Sigmoid colon (tissue), 7 donors: ENCODE results near the gene SLF1. TPM values are rescaled to one million over a fixed set of nuclear protein-coding genes. Genes with fewer than 3 reads are reported as not detected.

Experiments used
- DNase-seq: peaks from one replicate; pipeline ENCODE4 v3.0.0-alpha.2; 2019
- H3K27ac ChIP-seq, 4 donors: fragments of 200-600 bp; sonication (generic); one replicate each; pipeline ENCODE4 v1.5.1; 2016 to 2019; ENCODE audit warnings: mild to moderate bottlenecking in 1 of 4
- H3K27me3 ChIP-seq, 3 donors: fragments of 200-600 bp; sonication (generic); one replicate each; pipeline ENCODE4 v1.5.1; 2019; ENCODE audit warnings: mild to moderate bottlenecking in 1 of 3
- H3K36me3 ChIP-seq, 4 donors: fragments of 200-600 bp; sonication (generic); one replicate each; pipeline ENCODE4 v1.5.1; 2016 to 2019
- H3K4me1 ChIP-seq, 4 donors: fragments of 200-600 bp; sonication (generic); one replicate each; pipeline ENCODE4 v1.5.1; 2017 to 2019
- H3K4me3 ChIP-seq, 4 donors: fragments of 200-600 bp; sonication (generic); one replicate each; pipeline ENCODE4 v1.5.1; 2017 to 2019; ENCODE audit warnings: mild to moderate bottlenecking in 2 of 4, moderate library complexity in 1 of 4
- H3K9me3 ChIP-seq, 4 donors: fragments of 200-600 bp in 3 of 4; sonication (generic) in 3 of 4; one replicate each; pipeline versions ENCODE4 v1.5.1 to v1.6.1; 2013 to 2019
- EP300 ChIP-seq, 4 donors: sonication (generic); formaldehyde crosslinking; IDR thresholded peaks; one replicate each; pipeline ENCODE4 v1.6.1; 2017; ENCODE audit warnings: antibody characterized with exemption in 4 of 4
- POLR2A ChIP-seq, 2 donors: fragments of 450-650 bp; IDR thresholded peaks; one replicate each; pipeline ENCODE4 v1.6.1; 2016; ENCODE audit warnings: antibody characterized with exemption in 2 of 2, mild to moderate bottlenecking in 2 of 2, moderate library complexity in 2 of 2
- POLR2AphosphoS5 ChIP-seq, 4 donors: sonication (generic); formaldehyde crosslinking; IDR thresholded peaks; one replicate each; pipeline ENCODE4 v1.6.1; 2017; ENCODE audit warnings: antibody characterized with exemption in 4 of 4
- WGBS, 2 donors: extraction: QIAGEN DNeasy Blood & Tissue Kit; methylation state at CpG; one replicate each; pipeline ENCODE4 v1.1.7; 2013; 5-methylcytosine and 5-hydroxymethylcytosine counted together
- intact Hi-C: fragments of 100-400 bp; cut with DNase I; formaldehyde crosslinking; loops from one replicate; pipeline ENCODE4 v1.15.1; 2023
- polyA plus RNA-seq, 3 donors: library from polyadenylated mRNA; stranded (reverse); fragments of 200-250 nt; gene quantifications; one replicate each; pipeline ENCODE4 v1.2.3, GENCODE V29; 2013
- total RNA-seq, 4 donors: library from RNA; depleted of rRNA; stranded (reverse); fragments of >200 nt; gene quantifications; one replicate each; pipeline ENCODE4 v1.1.0, GENCODE V29; 2016
- TF ChIP-seq, protein P1 (sequence below), 4 experiments: fragments of 450-650 bp in 3 of 4; fragments of 200-600 bp in 1 of 4; IDR thresholded peaks; one replicate each; pipeline ENCODE4 v1.5.1; 2016 to 2019; ENCODE audit warnings: antibody characterized with exemption in 4 of 4, mild to moderate bottlenecking in 3 of 4, moderate library complexity in 2 of 4
- donor health status: healthy with polysubstance abuse.
- donor health status: Bipolar disorder and iron deficiency.
- donor health status: healthy.

Gene SLF1
- total and polyA plus RNA-seq, 7 donors, result 1.2 to 8.6 (median 3.1) TPM

GRCh38 chr5:94698197-94698596 is 79.7 kb downstream of the SLF1 start:
- intact Hi-C loops, result no loop called here

DNA sequence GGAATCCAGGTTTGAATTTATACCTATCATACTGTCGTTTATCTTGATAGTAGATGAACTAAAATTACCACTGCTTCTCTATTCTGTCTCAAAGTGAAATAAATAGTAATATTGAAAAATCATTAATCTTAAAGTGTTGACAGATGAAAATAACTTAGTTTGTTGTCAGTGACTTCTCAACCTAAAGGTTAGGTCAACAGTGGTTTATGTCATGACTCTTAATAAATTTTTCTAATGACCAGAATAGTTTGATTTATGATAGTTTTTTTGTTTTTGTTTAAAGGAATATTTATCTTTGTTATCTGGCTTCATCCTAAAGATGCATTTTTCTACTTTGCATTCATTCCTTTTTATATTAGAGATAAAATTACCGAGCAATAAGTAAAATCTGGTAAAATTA is 81.1 kb downstream of the SLF1 start:
- TF ChIP-seq EP300 (IDR thresholded peaks at IDR 0.05) (no peak), POLR2AphosphoS5 (IDR thresholded peaks at IDR 0.05) (no peak), POLR2A (IDR thresholded peaks at IDR 0.05) (no peak)
- TF ChIP-seq, protein P1, sequence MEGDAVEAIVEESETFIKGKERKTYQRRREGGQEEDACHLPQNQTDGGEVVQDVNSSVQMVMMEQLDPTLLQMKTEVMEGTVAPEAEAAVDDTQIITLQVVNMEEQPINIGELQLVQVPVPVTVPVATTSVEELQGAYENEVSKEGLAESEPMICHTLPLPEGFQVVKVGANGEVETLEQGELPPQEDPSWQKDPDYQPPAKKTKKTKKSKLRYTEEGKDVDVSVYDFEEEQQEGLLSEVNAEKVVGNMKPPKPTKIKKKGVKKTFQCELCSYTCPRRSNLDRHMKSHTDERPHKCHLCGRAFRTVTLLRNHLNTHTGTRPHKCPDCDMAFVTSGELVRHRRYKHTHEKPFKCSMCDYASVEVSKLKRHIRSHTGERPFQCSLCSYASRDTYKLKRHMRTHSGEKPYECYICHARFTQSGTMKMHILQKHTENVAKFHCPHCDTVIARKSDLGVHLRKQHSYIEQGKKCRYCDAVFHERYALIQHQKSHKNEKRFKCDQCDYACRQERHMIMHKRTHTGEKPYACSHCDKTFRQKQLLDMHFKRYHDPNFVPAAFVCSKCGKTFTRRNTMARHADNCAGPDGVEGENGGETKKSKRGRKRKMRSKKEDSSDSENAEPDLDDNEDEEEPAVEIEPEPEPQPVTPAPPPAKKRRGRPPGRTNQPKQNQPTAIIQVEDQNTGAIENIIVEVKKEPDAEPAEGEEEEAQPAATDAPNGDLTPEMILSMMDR (IDR thresholded peaks at IDR 0.05), result no peak
- WGBS, 2 donors, result 93 to 96% methylated on average over 2 of the region's 2 CpGs

More at GRCh38 chr5:94698197-94698596, 79.7 kb downstream of the SLF1 start:
- no peak for DNase-seq
- H3K4me1 ChIP-seq, result no peaks in the 10 kb centered on the region
- H3K36me3 ChIP-seq, result no peaks in the 10 kb centered on the region
- H3K27me3 ChIP-seq, result no peaks in the 10 kb centered on the region
- WGBS, 2 donors, result 88 to 92% methylated on average over 5 of the region's 5 CpGs
- no peak overlapping the region for H3K4me3 ChIP-seq
- TF ChIP-seq EP300 (IDR thresholded peaks at IDR 0.05), result no peak
- TF ChIP-seq, protein P1 (IDR thresholded peaks at IDR 0.05), result no peak
- no peak for TF ChIP-seq POLR2A (IDR thresholded peaks at IDR 0.05)
- H3K9me3 ChIP-seq, result no peaks in the 10 kb centered on the region
- H3K27ac ChIP-seq, result no peak overlapping the region

DNA sequence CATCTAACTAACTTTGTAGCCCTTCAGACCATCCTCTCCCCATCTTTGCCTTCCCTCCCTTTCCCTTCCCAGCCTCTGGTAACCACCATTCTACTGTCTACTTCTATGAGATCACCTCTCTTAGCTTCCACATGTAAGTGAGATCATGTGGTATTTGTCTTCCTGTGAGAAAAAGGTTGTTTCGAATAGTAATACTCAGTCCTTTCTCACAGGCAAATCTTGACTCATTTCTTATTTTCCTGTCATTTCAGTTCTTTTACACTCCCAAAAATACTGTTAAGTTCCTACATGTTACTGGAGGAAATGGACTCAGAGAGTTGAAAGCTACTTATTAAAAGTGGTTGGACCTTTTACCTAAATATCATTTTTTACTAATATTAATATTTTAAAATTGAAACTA is 82.1 kb downstream of the SLF1 start:
- Histone ChIP-seq H3K36me3 (no peaks in the 10 kb centered on the region), H3K27me3 (no peaks in the 10 kb centered on the region), H3K9me3 (no peaks in the 10 kb centered on the region), H3K4me3 (no peak overlapping the region), H3K27ac (no peak overlapping the region), H3K4me1 (no peaks in the 10 kb centered on the region)
- no peak for DNase-seq
- TF ChIP-seq, protein P1 (IDR thresholded peaks at IDR 0.05), result no peak
- no peak for TF ChIP-seq EP300 (IDR thresholded peaks at IDR 0.05)
- no peak for TF ChIP-seq POLR2A (IDR thresholded peaks at IDR 0.05)
- TF ChIP-seq POLR2AphosphoS5 (IDR thresholded peaks at IDR 0.05), result no peak
- intact Hi-C loops, result no loop called here
- 75 to 79% methylated on average over 1 of the region's 1 CpG for WGBS, 2 donors

More for the DNA sequence above, 81.1 kb downstream of the SLF1 start:
- DNase-seq, result no peak
- H3K4me3 ChIP-seq, result no peak overlapping the region
- no peaks in the 10 kb centered on the region for H3K36me3 ChIP-seq
- H3K27me3 ChIP-seq, result no peaks in the 10 kb centered on the region
- no peak overlapping the region for H3K27ac ChIP-seq
- no peaks in the 10 kb centered on the region for H3K9me3 ChIP-seq
- H3K4me1 ChIP-seq, result no peaks in the 10 kb centered on the region
- intact Hi-C loops, result no loop called here

GRCh38 chr5:94702729-94703128 is 84.3 kb downstream of the SLF1 start:
- Histone ChIP-seq H3K36me3 (no peaks in the 10 kb centered on the region), H3K27ac (no peak overlapping the region), H3K9me3 (no peaks in the 10 kb centered on the region), H3K27me3 (no peaks in the 10 kb centered on the region), H3K4me1 (no peaks in the 10 kb centered on the region), H3K4me3 (no peak overlapping the region)
- WGBS, 2 donors, result 91 to 93% methylated on average over 1 of the region's 1 CpG
- no peak for DNase-seq
- intact Hi-C loops, result no loop called here
- TF ChIP-seq, protein P1 (IDR thresholded peaks at IDR 0.05), result no peak
- TF ChIP-seq POLR2A (IDR thresholded peaks at IDR 0.05) (no peak), EP300 (IDR thresholded peaks at IDR 0.05) (no peak), POLR2AphosphoS5 (IDR thresholded peaks at IDR 0.05) (no peak)

DNA sequence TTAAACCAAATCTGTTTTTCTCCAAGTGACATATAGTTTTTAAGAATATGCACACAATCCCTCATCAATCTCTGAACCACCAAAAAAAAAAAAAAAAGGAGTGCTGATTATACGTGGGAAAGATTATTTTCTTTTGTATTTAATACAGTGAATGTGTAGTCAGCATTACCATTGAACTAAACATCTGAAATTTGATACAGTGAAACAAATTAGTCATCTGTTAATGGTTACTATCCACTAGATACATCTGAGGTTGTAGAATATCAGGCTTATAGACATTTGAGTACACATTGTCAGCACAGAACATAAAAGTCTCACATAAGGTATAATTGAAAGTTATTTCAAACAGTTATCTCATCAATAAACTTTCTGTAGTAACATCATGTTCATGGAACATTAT is 87.0 kb downstream of the SLF1 start:
- 79 to 84% methylated on average over 1 of the region's 1 CpG for WGBS, 2 donors
- no peaks in the 10 kb centered on the region for H3K4me1 ChIP-seq
- DNase-seq, result no peak
- no peak overlapping the region for H3K4me3 ChIP-seq
- intact Hi-C loops, result no loop called here
- H3K9me3 ChIP-seq, result no peaks in the 10 kb centered on the region
- no peak overlapping the region for H3K27ac ChIP-seq
- H3K27me3 ChIP-seq, result no peaks in the 10 kb centered on the region
- no peak for TF ChIP-seq POLR2A (IDR thresholded peaks at IDR 0.05)
- TF ChIP-seq POLR2AphosphoS5 (IDR thresholded peaks at IDR 0.05), result no peak
- TF ChIP-seq EP300 (IDR thresholded peaks at IDR 0.05), result no peak
- TF ChIP-seq, protein P1 (IDR thresholded peaks at IDR 0.05), result no peak
- peaks cover 0 to 6% (median 0%) of the 10 kb centered on the region in 4 donors for H3K36me3 ChIP-seq
